Smooth muscle cell of bladder (primary cell): ENCODE data around the gene NAPB. TPM values are rescaled to one million over a fixed set of nuclear protein-coding genes. Genes with fewer than 3 reads are reported as not detected.

Experiments used
- total RNA-seq: library from RNA; depleted of rRNA; stranded (reverse); fragments of >200 nt; gene quantifications from 2 replicates; pipeline ENCODE4 v1.2.3, GENCODE V29; 2014

The NAPB gene
- total RNA-seq: 7.3 TPM in 2 replicates

DNA sequence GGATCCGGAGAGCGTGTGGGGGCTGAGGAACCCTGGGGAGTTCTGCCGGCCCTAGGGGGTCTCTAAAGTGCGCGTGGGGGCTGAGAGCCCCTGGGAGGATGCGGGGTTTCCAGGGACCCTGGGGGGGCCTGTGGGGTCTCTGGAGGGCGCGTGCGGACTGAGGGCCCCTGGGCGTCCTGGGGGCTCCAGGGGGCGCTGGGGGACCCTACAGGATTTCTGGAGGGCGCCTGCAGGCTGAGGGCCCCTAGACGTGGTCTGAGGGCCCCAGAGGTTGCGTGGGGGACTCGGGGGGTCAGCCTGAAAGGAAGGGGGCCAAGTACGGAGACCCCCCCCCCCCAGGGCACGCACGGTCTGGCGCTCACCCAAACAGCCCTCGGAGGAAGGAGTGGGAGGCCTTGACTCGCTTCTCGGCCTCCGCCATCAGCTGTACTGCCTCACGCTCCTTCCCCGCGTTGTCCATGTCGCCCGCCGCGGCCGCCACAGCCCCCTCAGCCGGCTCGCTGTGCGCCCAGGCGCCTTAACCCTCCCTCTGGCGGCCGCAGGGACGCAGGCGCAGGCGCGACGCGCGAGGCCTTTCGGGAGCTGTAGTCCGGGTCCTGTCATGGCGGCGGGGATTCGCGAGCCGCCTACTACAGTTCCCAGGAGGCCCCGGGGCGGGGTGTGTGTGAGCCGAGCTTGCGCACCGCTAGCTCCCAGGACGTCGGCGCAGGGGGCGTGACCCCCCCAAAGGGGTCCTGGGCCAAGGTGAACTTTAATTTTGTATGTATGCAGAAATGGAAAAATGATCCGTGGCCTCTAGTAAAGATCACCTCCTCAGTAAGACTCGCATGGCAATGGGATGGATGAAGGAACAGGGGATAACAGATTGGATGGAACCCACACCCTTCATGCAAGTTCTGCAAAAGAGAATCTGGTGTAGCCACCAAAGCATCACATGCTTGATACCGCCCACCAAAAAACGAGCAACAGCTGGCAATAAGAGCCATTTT, at the start of gene NAPB:
NAPB (minus strand) TSS at position 546 of the 989 bp plus-strand sequence; CDS start at position 460, 86 bp downstream.

GRCh38 chr20:23452776-23453175, 31.5 kb upstream of the NAPB start, which contains the start of gene CST11:
CST11 (minus strand) TSS chr20:23452876; CDS start chr20:23452811, 65 bp downstream.

GRCh38 chr20:23361476-23362391, 59.6 kb downstream of the NAPB start, which contains the start of gene GZF1:
GZF1 (plus strand) TSS chr20:23362182; CDS start chr20:23364384, 2,202 bp downstream.

GRCh38 chr20:23350196-23350903, 70.9 kb downstream of the NAPB start, which contains the start of gene NXT1:
NXT1 (plus strand) TSS chr20:23350791; CDS start chr20:23354042, 3,251 bp downstream.

Other genes with a start within 250 kb of the NAPB start
- 12.7 and 15.2 TPM in 2 replicates for gene NXT1, start 70.7 kb downstream of the NAPB start, total RNA-seq
- 27.3 and 28.8 TPM in 2 replicates for gene GZF1, start 59.3 kb downstream of the NAPB start, total RNA-seq
- not detected in 2 replicates for gene CSTL1, start 18.2 kb upstream of the NAPB start, total RNA-seq
- gene CST11, start 31.4 kb upstream of the NAPB start, total RNA-seq: 0.28 TPM in 1 of 2 replicates, not detected in the other
- not detected in 2 replicates for gene CST8, start 69.6 kb upstream of the NAPB start, total RNA-seq
- gene CST9L, start 147.0 kb upstream of the NAPB start, total RNA-seq: not detected in 2 replicates
- not detected in 2 replicates for gene CST9, start 184.4 kb upstream of the NAPB start, total RNA-seq
- gene CST3, start 216.5 kb upstream of the NAPB start, total RNA-seq: 114 and 136 TPM in 2 replicates